GM18867 (cell line): ENCODE measurements around the gene PER3.

Experiments
- ATAC-seq: cut with Tn5 transposase; IDR thresholded peaks from one replicate; pipeline ENCODE4 v1.9.1; 2021; ENCODE audit warnings: mild to moderate bottlenecking, moderate library complexity; ENCODE audit not compliant: unreplicated experiment

Gene PER3

DNA sequence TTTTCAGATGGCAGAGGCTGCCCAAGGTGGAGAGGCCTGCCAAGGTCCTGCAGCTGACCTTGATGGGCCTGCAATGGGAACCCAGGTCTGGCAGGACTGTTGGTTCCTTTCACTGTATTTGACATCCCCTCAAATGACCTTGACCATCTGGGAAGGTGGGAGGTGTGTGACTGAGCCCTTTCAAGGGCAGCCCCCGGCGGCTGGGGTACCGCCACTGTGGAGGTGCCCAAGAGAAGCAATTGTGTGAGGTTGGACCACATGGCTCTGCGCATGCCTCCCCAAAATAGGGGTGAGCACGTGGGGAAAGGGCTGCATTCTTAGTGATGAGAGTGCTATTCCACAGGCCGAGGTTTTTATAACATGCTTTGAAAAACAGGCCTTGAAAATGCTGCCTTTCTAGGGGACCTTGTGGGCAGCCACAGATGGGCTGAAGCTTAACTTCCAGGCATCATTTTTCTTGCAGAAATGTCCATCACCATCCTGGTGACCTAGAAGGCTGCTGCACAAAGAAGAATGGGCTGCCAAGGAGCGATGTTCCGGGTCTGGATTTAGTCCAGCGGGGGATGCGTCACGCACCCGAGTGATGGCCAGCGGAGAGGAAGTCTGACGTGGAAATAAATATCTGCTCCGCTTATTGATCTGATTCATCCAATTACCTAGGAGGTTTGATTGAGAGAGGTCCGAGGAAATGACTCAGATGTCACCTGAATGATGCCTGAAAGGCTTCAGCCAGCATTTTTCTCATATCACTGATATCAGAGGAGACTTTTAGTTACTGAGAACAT lies 85.2 kb downstream of the PER3 start:
- ATAC-seq, result no peak

DNA sequence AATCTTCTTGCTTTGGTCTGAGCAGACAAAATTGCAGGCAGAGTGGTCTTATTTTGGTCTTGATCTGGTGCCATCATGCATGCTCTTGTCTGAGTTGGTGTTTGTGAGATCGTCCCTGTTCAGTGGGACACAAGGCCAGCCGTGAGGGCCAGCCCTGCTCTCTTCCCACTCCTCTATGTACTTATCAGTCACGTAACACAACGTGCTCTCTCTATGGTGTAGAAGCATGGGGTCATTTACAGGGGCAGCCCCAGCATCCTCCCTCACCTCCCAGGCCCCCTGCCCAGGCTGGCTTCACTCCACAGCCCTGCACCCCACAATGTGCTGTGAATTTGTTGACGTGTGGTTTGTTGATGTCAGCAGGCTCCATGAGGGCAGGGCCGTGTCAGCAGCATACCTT lies 87.0 kb downstream of the PER3 start:
- ATAC-seq, result no peak

DNA sequence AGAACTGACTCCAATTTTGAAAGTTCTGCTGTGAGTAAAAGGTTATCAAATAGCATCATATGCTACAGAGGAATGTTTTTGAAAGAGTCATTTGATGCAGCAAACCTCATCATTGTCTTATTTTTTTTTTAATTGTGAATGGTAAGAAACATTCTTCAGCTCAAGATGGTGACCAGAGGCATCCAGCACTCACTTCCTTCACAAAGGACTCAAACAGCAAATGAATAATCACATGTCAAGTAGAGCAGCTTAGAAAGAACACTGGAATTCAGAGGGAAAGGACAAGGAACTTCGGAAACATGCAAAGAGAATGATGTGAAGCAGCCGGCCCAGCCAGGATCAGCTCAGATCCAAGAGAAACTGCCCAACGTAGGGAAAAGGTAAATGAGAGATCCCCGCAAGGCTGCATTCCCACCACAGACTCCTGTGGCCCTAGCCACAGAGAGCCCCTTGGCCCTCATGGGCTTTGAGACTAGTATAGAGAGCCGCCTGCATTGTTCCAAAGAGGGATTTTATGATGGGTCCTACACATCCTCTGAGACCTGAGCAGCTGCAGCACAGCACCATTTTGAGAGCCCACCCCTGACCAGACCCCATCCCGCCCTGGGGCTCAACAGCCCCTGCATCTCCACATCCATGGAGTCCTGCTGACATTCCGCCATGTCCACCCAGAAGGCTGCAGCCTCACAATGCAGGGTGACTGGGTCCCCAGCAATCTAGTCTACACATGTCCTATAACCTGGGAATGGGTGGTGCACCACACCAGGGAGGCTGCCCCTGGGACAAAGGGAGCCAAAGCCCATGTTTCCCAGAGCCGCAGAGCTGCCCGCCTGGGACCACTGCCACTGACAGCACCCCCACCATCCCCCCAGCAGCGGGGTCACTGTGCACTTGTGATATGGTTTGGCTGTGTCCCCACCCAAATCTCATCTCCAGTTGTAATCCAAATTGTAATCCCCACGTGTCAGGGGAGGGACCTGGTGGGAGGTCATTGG lies 90.0 kb downstream of the PER3 start:
- ATAC-seq, result no peak

DNA sequence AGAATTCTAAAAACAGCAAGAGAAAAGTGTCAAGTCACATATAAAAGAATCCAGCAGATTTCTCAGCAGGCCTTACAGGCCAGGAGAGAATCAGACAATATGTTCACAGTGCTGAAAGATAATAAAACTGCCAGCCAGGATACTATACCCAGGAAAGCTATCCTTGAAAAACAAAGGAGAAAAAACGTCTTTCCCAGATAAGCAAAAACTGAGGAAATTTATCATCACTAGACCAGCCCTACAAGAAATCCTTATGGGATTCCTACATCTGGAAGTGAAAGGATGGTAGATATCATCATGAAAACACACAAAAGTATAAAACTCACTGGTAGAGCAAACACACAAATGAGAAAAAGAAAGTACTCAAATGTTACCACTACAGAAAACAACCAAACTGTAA lies 93.9 kb downstream of the PER3 start:
- no peak for ATAC-seq

DNA sequence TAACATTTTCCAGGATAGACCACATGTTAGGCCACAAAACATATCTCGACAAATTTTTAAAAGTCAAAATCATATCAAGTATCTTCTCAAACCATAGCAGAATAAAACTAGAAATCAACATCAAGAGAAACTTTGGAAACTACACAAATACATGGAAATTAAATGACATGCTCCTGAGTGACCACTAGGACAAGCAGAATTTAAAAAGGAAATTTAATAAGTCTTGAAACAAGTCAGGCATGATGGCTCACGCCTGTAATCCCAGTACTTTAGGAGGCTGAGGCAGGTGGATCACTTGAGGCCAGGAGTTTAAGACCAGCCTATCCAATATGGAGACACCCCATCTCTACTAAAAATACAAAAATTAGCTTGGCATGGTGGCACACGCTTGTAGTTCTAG lies 95.1 kb downstream of the PER3 start:
- ATAC-seq, result no peak

DNA sequence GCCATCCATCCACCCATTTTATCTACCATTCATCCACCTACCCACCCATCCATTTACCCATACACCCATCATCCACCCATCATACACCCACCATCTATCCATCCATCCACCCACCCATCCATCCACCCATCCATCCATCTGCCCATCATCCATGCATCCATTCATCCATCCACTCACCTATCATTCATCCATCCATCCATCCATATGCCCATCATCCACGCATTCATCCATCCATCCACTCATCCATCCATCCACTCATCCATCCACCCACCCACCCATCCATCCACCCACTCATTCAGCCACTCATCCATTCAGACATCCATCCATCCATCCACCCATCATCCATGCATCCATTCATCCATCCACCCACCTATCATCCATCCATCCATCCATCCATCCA lies 100.7 kb downstream of the PER3 start:
- no peak for ATAC-seq

DNA sequence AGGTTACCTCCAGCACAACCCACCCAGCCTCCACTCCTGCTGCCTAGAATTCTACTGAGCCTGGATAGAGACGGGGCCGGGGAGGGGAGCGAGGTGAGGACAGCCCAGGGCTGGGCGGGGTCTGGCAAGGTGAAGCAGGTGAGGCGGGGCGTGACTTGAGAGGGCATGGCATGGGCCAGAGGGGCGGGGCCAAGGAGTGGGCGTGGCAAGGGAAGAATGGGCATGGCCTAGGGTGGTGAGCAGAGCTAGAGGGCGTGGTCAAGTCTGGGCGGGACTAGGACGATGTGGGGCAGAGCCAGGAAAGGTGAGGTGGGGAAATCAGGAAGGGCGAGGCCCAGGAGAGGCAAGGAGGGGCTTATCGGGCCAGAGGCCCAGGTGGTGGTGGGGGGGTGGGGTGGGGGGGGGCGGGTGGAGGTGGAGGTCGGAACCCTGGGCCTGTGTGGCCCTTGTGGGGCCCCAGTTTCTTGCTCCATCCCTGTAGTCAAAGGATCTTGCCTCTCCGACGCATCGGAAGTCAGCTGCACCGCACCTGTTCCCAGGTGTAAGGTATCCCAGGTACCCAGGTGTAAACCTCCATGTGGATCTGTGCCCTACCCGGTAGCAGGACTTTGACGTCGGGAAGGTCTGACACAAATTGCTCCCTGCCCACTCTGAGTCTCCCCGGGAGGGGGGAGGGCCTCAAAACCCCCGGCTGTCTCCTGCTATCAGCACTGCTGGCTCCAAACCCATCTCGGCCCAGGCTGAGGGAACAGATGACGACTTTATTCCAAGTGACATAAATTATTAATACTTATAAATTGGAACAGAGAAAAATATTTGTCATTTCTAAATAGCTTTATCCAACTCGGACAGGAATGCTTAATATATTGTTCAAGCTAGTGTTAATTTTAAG lies 101.7 kb downstream of the PER3 start:
- ATAC-seq, result no peak

DNA sequence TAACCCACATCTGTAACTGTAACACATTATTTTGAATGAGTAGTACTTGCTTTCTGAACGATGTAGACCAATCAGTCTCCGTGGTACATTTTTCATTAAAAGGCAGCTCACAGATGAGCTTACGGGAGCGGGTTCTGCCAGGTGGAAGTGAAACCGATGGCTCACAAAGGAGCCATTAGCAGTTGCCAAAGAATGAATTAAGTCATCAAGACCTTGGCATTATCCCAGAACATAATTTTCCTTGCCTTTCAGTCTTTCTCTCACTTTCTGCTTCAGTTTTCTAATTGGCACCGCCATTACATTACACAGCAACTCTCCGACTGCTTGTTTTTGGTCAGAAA lies 102.3 kb downstream of the PER3 start:
- no peak for ATAC-seq

DNA sequence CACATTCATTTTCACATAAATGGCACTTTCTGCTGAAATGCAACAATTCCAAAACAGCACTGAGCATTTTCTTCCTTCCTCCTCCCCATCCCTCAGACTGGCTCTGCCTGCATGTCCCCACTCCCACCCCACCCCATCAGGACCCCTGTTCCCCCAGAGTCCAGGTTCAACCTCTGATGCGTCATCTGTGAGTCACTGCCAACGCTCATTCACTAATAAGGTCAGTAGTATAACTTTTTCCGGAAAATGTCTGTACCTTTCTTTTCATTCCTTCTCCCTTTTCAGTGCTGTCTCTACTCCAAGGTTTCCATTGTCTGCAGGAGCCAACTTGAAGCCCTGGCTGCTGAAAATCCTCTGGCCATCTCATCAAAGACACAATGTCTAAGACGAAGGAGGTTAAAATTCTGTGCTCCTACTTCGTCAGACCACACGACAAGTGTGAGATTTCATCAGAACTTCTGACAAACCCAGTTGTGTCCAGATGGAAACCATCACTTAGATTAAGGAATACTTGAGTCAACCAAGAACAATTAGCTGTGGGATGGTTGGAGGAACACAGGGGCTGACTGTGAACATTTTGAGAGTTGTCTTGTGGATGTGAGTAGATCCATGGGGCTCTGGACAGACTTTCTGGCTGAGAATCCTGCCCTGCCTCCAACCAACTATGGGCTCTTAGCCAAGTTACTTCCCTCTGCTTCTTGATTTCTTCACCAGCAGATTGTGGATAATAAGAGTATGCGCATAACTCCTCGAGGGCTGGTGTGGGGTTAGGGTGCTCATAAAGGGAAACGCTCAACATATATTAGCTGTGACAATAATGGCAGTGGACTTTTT lies 104.4 kb downstream of the PER3 start:
- ATAC-seq, result no peak

DNA sequence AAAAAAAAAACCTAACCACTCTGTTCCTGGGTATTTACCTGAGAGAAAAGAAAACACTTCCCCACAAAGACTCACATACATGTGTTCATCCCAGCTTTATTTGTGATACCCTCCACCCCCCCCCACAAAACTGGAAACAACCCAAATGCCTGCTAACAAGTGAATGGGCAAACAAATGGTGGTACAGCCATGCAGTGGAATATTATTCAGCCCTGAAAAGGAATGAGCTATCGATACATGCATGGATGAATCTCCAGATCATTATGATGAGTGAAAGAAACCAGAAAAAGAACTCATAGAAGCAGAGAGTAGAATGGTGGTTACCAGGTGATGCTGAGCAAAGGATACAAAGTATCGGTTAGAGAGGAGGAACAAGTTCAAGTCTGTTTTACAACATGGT lies 106.8 kb downstream of the PER3 start:
- no peak for ATAC-seq

DNA sequence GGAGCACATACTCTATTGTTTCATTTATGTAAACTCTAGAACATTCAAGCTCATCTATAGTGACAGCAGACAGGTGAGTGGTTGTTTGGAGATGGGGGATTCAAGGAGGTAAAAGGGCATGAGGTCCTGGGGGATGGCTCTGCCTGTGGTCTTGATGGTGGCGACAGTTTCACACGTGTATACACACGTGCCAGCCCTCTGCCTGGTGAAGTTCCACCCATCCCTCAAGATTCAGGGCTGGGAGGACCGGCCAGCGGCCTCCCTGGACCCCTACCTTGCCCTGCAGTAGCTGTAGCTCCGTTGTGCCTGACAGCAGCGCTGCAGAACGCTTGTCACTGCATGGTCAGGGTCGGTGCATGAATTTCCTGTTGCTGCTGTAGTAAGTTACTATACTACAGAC lies 107.7 kb downstream of the PER3 start:
- ATAC-seq, result no peak

DNA sequence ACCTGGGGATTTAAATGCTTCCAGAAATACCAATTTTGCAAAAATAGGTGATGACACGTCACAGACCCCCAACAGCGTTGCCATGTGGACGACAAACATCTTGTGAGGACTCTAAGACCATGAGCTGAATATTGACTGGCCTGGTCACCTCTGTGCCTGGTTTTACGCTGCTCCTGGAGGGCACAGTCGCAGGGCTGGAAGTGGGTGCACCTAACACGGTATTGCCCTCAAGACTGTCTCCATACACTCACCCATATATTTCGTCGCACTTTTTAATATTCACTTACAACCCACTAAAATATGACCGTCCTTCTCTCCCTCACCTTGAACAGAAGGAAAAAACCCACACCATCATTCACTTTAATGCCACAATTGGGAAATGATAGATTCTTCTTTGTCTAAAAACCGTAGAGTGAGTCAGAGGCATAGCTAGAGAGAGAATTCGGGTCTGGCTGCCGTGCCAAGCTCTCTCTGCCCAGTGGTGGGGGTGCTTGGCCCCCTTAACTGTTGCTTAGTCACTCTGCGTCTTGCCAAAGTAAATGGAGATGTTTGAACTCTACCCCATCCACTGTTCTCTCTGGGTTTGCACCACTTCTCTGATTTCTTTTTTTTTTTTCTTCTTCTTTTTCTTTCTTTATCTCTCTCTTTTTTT lies 109.6 kb downstream of the PER3 start:
- no peak for ATAC-seq
